ENCODE measurements around the gene ADCY4.

The ADCY4 gene

DNA sequence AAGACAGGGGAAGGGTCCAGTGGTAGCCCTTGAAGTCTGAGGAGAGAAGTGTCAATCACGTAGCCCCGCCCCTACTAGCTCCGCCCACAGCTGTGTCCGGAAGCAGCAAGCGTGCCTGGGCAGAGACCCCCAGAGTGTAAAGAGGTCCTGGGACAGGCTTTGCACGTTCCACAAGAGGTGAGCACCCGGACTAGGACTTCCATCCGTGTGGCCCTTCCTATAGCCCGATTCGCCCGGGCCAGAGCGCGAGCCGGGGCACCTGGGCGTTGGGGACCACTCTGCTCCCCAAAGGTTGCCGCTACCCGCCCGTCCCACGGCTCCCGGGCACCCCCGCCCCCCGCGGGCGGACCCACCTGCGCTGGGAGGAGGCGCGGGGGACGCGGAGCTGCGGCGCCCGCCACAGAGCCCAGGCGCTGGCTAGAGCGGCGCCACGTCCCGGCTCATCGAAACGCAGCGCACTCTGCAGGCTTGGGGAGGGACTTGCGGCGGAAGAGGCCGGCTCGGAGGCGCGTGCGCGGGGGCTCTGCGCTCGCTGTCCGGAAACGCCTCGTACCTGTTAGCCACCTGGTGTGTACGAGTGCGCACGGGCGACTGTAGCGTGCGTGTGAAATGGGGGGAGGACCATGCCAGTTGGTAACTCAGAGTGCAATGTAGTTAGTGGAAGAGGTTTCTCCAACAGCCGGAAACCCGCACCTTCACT is 63.6 kb downstream of the ADCY4 start, which contains the start of gene RABGGTA:
RABGGTA (minus strand) TSS at position 464 of the 700 bp plus-strand sequence. CDS start 482 bp downstream, outside the sequence.
- peak; percentile 87 to 95 for DNase-seq

DNA sequence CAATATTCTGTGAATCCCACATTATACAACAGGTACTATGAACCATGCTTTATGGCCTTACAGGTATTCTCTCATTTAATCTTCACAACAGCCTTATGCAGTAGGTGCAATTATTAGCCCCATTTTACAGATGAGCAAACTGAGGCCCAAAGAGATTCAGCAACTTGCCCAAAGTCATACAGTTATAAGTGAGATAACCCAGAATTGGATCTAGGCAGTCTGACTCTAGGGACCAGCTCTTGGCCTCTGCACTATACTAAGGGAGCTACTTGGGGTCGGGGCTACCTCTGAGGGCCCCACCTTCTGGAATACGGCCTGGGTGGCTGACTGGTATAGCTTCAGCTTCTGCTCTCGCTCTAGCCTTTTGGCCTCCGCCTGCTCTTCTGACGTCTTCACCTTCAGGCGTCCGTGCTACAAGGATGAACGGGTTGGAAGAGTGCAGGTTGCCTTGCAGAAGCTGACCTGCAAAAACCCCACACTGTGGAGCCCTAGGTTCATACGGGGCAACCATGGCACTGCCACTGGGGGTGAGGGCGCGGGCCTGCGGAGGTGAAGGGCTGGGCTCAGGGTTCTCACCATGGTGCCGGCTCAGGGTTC is 64.2 kb downstream of the ADCY4 start:
- DNase-seq: no peak

- DNase-seq: no peak
Observed at GRCh38 chr14:24269910-24270536, 64.8 kb downstream of the ADCY4 start.

DNA sequence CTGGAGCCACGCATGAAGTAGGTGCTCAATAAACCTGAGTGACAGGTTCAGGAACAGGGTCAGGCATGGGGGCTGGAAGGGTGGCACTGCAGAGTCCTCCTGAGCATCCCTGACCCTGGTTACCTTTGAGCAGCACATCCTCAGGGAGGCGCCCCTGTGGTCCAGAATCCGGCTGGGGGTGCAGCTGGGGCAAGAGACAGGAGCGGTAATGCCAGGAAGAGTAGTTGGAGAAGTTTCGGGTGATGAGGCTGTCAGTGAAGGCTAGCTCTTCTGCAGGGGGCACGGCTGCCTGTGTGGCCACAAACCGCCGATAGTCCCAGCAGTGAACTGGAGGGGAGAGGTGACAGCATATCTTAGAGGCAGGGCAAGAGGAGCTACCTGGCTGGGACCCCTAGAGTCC is 65.5 kb downstream of the ADCY4 start:
- DNase-seq: no peak
